ENCODE measurements around the gene TFDP3. TPM values are rescaled to one million over a fixed set of nuclear protein-coding genes. Genes with fewer than 3 reads are reported as not detected.

TFDP3 gene
- total and polyA plus RNA-seq, 2 donors (not counting 1 experiment from before 2014, with no cell fraction given): not detected

DNA sequence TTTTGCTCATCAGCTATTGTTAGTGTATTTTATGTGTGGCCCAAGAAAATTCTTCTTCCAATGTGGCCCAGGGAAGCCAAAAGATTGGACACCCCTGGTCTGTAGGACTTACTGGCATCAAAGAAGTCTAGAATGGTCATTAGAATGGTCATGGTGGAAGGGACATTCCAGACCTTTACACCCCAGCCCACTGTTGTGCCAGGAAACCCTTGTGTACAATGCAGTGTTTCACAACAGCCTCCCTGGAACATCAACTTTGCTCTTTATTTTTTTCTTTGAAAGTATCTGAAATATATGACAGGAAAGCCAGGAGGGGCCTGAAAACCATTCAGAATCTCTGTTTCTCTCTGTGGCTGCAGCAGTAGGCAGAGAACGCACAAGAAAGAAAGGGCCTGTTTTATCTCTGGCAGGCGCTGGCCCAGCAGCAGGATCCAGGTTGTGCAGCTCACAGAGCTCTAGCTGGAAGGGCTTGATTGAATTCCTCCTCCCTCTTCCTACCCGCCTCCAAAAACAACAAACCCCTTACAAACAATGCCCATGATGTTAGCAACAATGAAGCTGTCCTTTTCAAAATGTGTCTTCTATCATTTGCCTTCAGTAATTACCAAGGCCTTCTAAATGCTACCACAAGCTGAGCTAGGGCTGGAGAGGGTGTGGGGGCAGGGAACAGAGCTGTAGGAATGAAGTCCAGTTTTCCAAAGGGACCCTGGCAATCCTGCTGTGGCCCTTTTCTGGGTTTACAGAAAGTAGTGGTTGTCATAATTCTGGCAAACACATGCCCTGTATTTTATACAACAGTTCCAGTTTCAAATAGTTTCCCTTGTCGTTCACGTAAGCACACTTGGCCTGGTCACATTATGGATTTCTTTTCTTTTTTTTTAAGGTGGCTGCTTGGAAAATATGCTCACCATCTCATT is 32.3 kb upstream of the TFDP3 start:
- Histone ChIP-seq H3K36me3 (ENCODE audit: control insufficient read depth, insufficient read depth, low read length) (no peaks in the 10 kb centered on the region), H3K27ac (ENCODE audit: insufficient read depth, low read length) (no peak overlapping the region), H3K4me1 (ENCODE audit: control insufficient read depth, extremely low read depth, insufficient read depth, low read length) (no peaks in the 10 kb centered on the region), H3K9me3 (ENCODE audit: control insufficient read depth, insufficient read depth, low read depth, low read length) (no peaks in the 10 kb centered on the region), H4K20me1 (ENCODE audit: control insufficient read depth, extremely low read depth, insufficient read depth, low read length) (no peaks in the 10 kb centered on the region), H3K4me3 (replicated peaks in 1 of 4; ENCODE audit: control extremely low read depth in 1 of 4, insufficient read depth in 1 of 4, low read depth in 3 of 4, low read length in 4 of 4) (no peak overlapping the region), H3K79me2 (ENCODE audit: control insufficient read depth, insufficient read depth, low read length) (no peaks in the 10 kb centered on the region), H2AFZ (ENCODE audit: low read length) (no peak overlapping the region), H3K9ac (ENCODE audit: insufficient read depth, low read length) (no peak overlapping the region), H3K4me2 (ENCODE audit: extremely low read depth, insufficient read depth, low read length) (no peak overlapping the region), H3K27me3 (ENCODE audit: control insufficient read depth, insufficient read depth, low read length) (no peaks in the 10 kb centered on the region)
- peak in 1 of 2 donors; percentile 1 for DNase-seq (ENCODE audit: low read depth in 2 of 2)
- TF ChIP-seq EZH2 (IDR thresholded peaks at IDR 0.05; ENCODE audit: low read length, missing control alignments): no peak
- TF ChIP-seq, protein P1, sequence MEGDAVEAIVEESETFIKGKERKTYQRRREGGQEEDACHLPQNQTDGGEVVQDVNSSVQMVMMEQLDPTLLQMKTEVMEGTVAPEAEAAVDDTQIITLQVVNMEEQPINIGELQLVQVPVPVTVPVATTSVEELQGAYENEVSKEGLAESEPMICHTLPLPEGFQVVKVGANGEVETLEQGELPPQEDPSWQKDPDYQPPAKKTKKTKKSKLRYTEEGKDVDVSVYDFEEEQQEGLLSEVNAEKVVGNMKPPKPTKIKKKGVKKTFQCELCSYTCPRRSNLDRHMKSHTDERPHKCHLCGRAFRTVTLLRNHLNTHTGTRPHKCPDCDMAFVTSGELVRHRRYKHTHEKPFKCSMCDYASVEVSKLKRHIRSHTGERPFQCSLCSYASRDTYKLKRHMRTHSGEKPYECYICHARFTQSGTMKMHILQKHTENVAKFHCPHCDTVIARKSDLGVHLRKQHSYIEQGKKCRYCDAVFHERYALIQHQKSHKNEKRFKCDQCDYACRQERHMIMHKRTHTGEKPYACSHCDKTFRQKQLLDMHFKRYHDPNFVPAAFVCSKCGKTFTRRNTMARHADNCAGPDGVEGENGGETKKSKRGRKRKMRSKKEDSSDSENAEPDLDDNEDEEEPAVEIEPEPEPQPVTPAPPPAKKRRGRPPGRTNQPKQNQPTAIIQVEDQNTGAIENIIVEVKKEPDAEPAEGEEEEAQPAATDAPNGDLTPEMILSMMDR (conservative IDR thresholded peaks at IDR 0.05 in 1 of 2, IDR thresholded peaks at IDR 0.05 in 1 of 2; ENCODE audit: low read depth in 1 of 2, low read length in 2 of 2): no peak

DNA sequence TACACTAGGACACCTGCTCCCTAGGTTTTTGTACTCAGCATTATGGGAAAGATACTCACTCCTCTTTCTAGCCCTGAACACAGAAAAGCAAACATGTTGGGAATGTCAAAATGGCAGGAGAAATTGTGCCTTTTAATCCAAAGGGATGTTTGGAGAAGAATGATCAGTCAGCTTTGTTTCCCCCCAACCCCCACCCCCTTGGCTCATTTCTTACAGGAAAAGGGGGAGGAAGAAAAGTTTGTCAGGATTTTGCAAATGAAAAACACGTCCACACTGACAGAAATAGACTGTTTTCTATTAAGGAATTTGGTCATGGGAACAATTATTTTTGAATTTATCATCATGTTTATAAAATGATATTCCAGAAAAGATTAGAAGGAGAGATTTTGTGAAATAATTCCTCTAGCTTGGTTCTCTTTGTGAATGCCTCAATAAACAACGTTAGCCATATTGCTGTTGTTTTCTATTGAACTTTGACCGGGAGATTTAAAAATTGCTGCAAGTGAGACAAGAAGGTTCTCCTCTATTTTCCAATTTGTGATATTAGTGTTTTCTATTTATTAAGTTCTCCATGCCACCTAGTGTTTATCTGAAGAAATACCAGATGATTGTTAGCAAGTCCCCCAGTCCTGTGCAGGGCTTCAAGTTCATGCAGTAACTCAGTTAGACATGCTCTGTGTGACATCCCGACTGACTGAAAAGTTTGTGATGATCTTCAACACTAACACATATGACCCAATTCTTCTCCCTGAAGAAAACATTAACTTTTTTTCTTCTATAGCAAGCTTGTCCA is 31.3 kb upstream of the TFDP3 start:
- H3K9me3 ChIP-seq (ENCODE audit: control insufficient read depth, insufficient read depth, low read depth, low read length): no peaks in the 10 kb centered on the region
- H3K9ac ChIP-seq (ENCODE audit: insufficient read depth, low read length): no peak overlapping the region
- H3K36me3 ChIP-seq (ENCODE audit: control insufficient read depth, insufficient read depth, low read length): no peaks in the 10 kb centered on the region
- no peaks in the 10 kb centered on the region for H3K27me3 ChIP-seq (ENCODE audit: control insufficient read depth, insufficient read depth, low read length)
- DNase-seq (ENCODE audit: low read depth in 2 of 2): peak; percentile 14 to 19
- TF ChIP-seq EZH2 (IDR thresholded peaks at IDR 0.05; ENCODE audit: low read length, missing control alignments): no peak
- TF ChIP-seq, protein P1 (conservative IDR thresholded peaks at IDR 0.05 in 1 of 2, IDR thresholded peaks at IDR 0.05 in 1 of 2; ENCODE audit: low read depth in 1 of 2, low read length in 2 of 2): peak in 1 of 2 donors; percentile 6
- no peaks in the 10 kb centered on the region for H3K4me1 ChIP-seq (ENCODE audit: control insufficient read depth, extremely low read depth, insufficient read depth, low read length)
- no peak overlapping the region for H3K4me3 ChIP-seq (replicated peaks in 1 of 4; ENCODE audit: control extremely low read depth in 1 of 4, insufficient read depth in 1 of 4, low read depth in 3 of 4, low read length in 4 of 4)
- H4K20me1 ChIP-seq (ENCODE audit: control insufficient read depth, extremely low read depth, insufficient read depth, low read length): no peaks in the 10 kb centered on the region
- H2AFZ ChIP-seq (ENCODE audit: low read length): no peak overlapping the region
- no peak overlapping the region for H3K4me2 ChIP-seq (ENCODE audit: extremely low read depth, insufficient read depth, low read length)
- no peaks in the 10 kb centered on the region for H3K79me2 ChIP-seq (ENCODE audit: control insufficient read depth, insufficient read depth, low read length)
- no peak overlapping the region for H3K27ac ChIP-seq (ENCODE audit: insufficient read depth, low read length)

DNA sequence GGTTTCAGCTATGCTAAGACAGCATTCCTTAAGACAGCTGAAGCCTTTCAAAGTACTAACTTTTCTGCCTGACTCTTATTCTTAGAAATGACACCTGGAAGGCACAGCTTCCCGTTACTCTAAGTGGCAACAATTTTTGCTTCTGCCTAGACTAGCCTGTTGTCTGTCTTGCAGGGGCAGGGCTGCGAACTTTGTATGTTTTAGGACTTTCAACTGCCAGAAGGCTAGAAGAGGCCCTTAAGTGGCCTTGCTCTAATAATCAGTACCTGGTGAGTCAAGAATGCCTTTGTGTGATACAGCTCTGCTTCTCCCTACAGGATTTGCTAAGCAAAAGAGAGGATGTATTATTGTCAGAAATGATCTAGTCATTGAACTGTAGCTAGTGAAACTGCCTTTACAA is 30.0 kb upstream of the TFDP3 start:
- H3K27ac ChIP-seq (ENCODE audit: insufficient read depth, low read length): no peak overlapping the region
- no peaks in the 10 kb centered on the region for H3K9me3 ChIP-seq (ENCODE audit: control insufficient read depth, insufficient read depth, low read depth, low read length)
- no peak for DNase-seq (ENCODE audit: low read depth in 2 of 2)
- H3K4me1 ChIP-seq (ENCODE audit: control insufficient read depth, extremely low read depth, insufficient read depth, low read length): no peaks in the 10 kb centered on the region
- no peak for TF ChIP-seq EZH2 (IDR thresholded peaks at IDR 0.05; ENCODE audit: low read length, missing control alignments)
- TF ChIP-seq, protein P1 (conservative IDR thresholded peaks at IDR 0.05 in 1 of 2, IDR thresholded peaks at IDR 0.05 in 1 of 2; ENCODE audit: low read depth in 1 of 2, low read length in 2 of 2): no peak
- H3K9ac ChIP-seq (ENCODE audit: insufficient read depth, low read length): no peak overlapping the region
- H3K79me2 ChIP-seq (ENCODE audit: control insufficient read depth, insufficient read depth, low read length): no peaks in the 10 kb centered on the region
- no peaks in the 10 kb centered on the region for H4K20me1 ChIP-seq (ENCODE audit: control insufficient read depth, extremely low read depth, insufficient read depth, low read length)
- no peak overlapping the region for H2AFZ ChIP-seq (ENCODE audit: low read length)
- no peaks in the 10 kb centered on the region for H3K36me3 ChIP-seq (ENCODE audit: control insufficient read depth, insufficient read depth, low read length)
- no peak overlapping the region for H3K4me3 ChIP-seq (replicated peaks in 1 of 4; ENCODE audit: control extremely low read depth in 1 of 4, insufficient read depth in 1 of 4, low read depth in 3 of 4, low read length in 4 of 4)
- H3K4me2 ChIP-seq (ENCODE audit: extremely low read depth, insufficient read depth, low read length): no peak overlapping the region
- H3K27me3 ChIP-seq (ENCODE audit: control insufficient read depth, insufficient read depth, low read length): no peaks in the 10 kb centered on the region
